ENCODE measurements around the gene CETN1. TPM values are rescaled to one million over a fixed set of nuclear protein-coding genes. Genes with fewer than 3 reads are reported as not detected.

Gene CETN1
- total and polyA plus RNA-seq, 2 donors from 2014 or later = not detected

- intact Hi-C loops (cut with DNase I) = no loop called here
- Histone ChIP-seq H3K9me3 (ENCODE audit: control insufficient read depth in 2 of 3, insufficient read depth in 1 of 3, low read length in 3 of 3) (no peaks in the 10 kb centered on the region), H3K4me1 (ENCODE audit: control insufficient read depth in 2 of 3, insufficient read depth in 2 of 3, low read depth in 1 of 3, low read length in 3 of 3) (no peaks in the 10 kb centered on the region), H3K36me3 (ENCODE audit: control insufficient read depth in 2 of 3, insufficient read depth in 3 of 3, low read length in 3 of 3) (no peaks in the 10 kb centered on the region), H3K9ac (ENCODE audit: low read length in 3 of 3) (no peak overlapping the region), H3K27ac (ENCODE audit: low read depth in 2 of 2, low read length in 2 of 2) (no peak overlapping the region), H3K4me3 (ENCODE audit: low read length in 3 of 3) (no peak overlapping the region), H3K27me3 (ENCODE audit: control insufficient read depth, insufficient read depth, low read length) (no peaks in the 10 kb centered on the region)
- no peak for DNase-seq
- no peak for TF ChIP-seq CTCF (IDR thresholded peaks at IDR 0.05; ENCODE audit: borderline replicate concordance, extremely low read depth, insufficient read depth)
- no peak for FAIRE-seq
Measured at GRCh38 chr18:551404-552061, 28.6 kb upstream of the CETN1 start.

DNA sequence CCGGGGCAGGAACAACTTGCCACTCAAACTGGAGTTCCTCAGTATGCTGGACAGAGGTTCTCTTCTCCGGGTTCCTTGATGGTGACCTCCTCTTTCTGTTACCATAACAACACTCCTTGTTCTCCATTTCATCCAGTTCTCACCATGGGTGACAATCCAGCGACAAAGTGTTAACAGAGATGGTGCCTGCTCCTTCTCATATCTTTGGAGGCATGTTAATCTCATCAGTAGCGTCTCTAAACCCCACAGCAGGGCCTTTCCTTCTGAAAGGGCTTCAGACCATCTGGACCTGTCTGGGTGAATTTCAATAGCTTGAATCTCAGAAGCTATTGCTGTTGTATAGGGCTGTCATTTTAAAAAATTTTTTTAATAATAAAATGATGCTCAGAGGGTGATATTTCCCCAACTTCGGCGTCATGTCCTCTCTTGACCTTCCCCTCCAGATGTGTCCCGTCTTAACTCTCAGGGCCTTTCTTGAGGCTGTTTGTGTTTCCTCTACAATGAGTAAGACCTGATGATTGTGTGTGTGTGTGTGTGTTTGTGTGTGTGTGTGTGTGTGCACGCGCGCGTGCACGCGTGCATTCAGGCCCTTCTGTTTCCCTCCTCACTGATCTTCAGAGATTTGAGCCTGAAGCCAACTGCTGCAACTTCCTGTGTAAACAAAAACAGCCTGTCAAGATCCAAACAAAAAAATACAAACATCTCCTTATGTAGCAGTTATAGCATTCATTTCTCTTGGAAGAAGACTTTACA lies 24.3 kb upstream of the CETN1 start:
- FAIRE-seq = no peak
- no peak for TF ChIP-seq CTCF (IDR thresholded peaks at IDR 0.05; ENCODE audit: borderline replicate concordance, extremely low read depth, insufficient read depth)
- no peak overlapping the region for H3K4me3 ChIP-seq (ENCODE audit: low read length in 3 of 3)
- intact Hi-C loops (cut with DNase I) = no loop called here
- H3K36me3 ChIP-seq (ENCODE audit: control insufficient read depth in 2 of 3, insufficient read depth in 3 of 3, low read length in 3 of 3) = no peaks in the 10 kb centered on the region
- no peaks in the 10 kb centered on the region for H3K9me3 ChIP-seq (ENCODE audit: control insufficient read depth in 2 of 3, insufficient read depth in 1 of 3, low read length in 3 of 3)
- no peak overlapping the region for H3K27ac ChIP-seq (ENCODE audit: low read depth in 2 of 2, low read length in 2 of 2)
- H3K9ac ChIP-seq (ENCODE audit: low read length in 3 of 3) = no peak overlapping the region
- H3K27me3 ChIP-seq (ENCODE audit: control insufficient read depth, insufficient read depth, low read length) = no peaks in the 10 kb centered on the region
- DNase-seq = peak in 1 of 5 donors; percentile 37
- no peaks in the 10 kb centered on the region for H3K4me1 ChIP-seq (ENCODE audit: control insufficient read depth in 2 of 3, insufficient read depth in 2 of 3, low read depth in 1 of 3, low read length in 3 of 3)

- no peak for TF ChIP-seq CTCF (IDR thresholded peaks at IDR 0.05; ENCODE audit: borderline replicate concordance, extremely low read depth, insufficient read depth)
- H3K9me3 ChIP-seq (ENCODE audit: control insufficient read depth in 2 of 3, insufficient read depth in 1 of 3, low read length in 3 of 3) = no peaks in the 10 kb centered on the region
- FAIRE-seq (no peak), DNase-seq (peak in 1 of 5 donors; percentile 5)
- H3K27me3 ChIP-seq (ENCODE audit: control insufficient read depth, insufficient read depth, low read length) = no peaks in the 10 kb centered on the region
- intact Hi-C loops (cut with DNase I) = no loop called here
- H3K4me3 ChIP-seq (ENCODE audit: low read length in 3 of 3) = no peak overlapping the region
- H3K27ac ChIP-seq (ENCODE audit: low read depth in 2 of 2, low read length in 2 of 2) = no peak overlapping the region
- no peaks in the 10 kb centered on the region for H3K4me1 ChIP-seq (ENCODE audit: control insufficient read depth in 2 of 3, insufficient read depth in 2 of 3, low read depth in 1 of 3, low read length in 3 of 3)
- H3K9ac ChIP-seq (ENCODE audit: low read length in 3 of 3) = no peak overlapping the region
- H3K36me3 ChIP-seq (ENCODE audit: control insufficient read depth in 2 of 3, insufficient read depth in 3 of 3, low read length in 3 of 3) = no peaks in the 10 kb centered on the region
Measured at GRCh38 chr18:564708-565561, 15.2 kb upstream of the CETN1 start.

All from kidney (tissue), 14 donors.